Omental fat pad (tissue), 4 donors: ENCODE data around the gene MYZAP. TPM values are rescaled to one million over a fixed set of nuclear protein-coding genes. Genes with fewer than 3 reads are reported as not detected.
A peak's percentile ranks its signal among the peaks of the same experiment; 100 is the strongest.

Source experiments
- ATAC-seq: fragments of 150-250 bp; one replicate; pipeline ENCODE4 v1.9.1; 2016; ENCODE audit warnings: mild to moderate bottlenecking, moderate library complexity; ENCODE audit not compliant: low FRiP score
- DNase-seq: peaks from one replicate; pipeline ENCODE4 v3.0.0-alpha.2; 2019; ENCODE audit warnings: low spot score
- CTCF ChIP-seq, 3 donors: fragments of 450-650 bp; IDR thresholded peaks; one replicate each; pipeline ENCODE4 v1.5.1; 2016 to 2017; ENCODE audit warnings: antibody characterized with exemption in 3 of 3, mild to moderate bottlenecking in 3 of 3, moderate library complexity in 2 of 3
- total RNA-seq, 4 donors: library from RNA; depleted of rRNA; stranded (reverse); fragments of >200 nt; gene quantifications; one replicate each; pipeline ENCODE4 v1.1.0, GENCODE V29; 2016

Gene MYZAP
- total RNA-seq, 4 donors from 2014 or later, result 13.1 to 84.6 (median 20.2) TPM

- ATAC-seq, result no peak
- no peak for DNase-seq
- no peak for TF ChIP-seq CTCF (IDR thresholded peaks at IDR 0.05)
Observed at GRCh38 chr15:57676585-57676984, 84.9 kb downstream of the MYZAP start.

- ATAC-seq (no peak), DNase-seq (no peak)
- no peak for TF ChIP-seq CTCF (IDR thresholded peaks at IDR 0.05)
Observed at GRCh38 chr15:57677204-57677603, 85.5 kb downstream of the MYZAP start.

GRCh38 chr15:57680021-57680420 is 88.3 kb downstream of the MYZAP start:
- DNase-seq (no peak), ATAC-seq (peak; percentile 83)
- no peak for TF ChIP-seq CTCF (IDR thresholded peaks at IDR 0.05)

DNA sequence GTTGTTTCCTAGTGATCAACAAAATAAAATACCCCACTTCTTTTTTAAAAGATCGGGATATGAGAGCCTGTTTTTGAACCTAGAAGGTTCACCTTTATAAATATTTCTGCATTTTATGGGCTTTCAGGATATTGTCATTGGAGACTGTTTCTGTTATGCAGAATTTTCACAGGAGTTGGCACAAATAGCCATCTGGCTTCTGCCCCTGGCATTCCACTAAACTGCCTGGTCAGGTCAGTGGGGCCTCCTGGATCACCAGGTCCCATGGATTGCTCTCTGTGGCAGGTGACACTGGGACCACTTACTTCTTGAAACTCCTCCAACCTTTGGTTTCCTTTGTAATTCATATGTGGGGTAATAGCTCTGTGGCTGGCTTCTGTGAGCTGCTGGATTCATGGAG is 89.3 kb downstream of the MYZAP start:
- no peak for DNase-seq

DNA sequence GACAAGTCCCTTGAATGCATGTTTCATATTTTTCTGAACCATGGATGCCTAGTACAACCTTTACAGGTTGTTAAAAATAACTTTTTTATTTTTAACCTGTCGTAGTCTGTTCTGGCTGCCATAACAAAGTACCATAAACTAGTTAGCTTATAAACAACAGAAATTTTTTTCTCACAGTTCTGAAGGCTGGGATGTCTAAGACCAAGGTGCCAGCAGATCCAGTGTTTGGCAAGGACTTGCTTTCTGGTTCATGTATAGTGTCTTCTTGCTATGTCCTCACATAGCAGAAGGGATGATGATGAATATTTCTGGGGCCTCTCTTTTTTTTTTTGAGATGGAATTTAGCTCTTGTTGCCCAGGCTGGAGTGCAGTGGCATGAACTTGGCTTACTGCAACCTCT is 91.8 kb downstream of the MYZAP start:
- no peak for TF ChIP-seq CTCF (IDR thresholded peaks at IDR 0.05)
- no peak for DNase-seq
- ATAC-seq, result no peak

More for the DNA sequence above, 89.3 kb downstream of the MYZAP start:
- no peak for TF ChIP-seq CTCF (IDR thresholded peaks at IDR 0.05)
- ATAC-seq, result no peak

DNA sequence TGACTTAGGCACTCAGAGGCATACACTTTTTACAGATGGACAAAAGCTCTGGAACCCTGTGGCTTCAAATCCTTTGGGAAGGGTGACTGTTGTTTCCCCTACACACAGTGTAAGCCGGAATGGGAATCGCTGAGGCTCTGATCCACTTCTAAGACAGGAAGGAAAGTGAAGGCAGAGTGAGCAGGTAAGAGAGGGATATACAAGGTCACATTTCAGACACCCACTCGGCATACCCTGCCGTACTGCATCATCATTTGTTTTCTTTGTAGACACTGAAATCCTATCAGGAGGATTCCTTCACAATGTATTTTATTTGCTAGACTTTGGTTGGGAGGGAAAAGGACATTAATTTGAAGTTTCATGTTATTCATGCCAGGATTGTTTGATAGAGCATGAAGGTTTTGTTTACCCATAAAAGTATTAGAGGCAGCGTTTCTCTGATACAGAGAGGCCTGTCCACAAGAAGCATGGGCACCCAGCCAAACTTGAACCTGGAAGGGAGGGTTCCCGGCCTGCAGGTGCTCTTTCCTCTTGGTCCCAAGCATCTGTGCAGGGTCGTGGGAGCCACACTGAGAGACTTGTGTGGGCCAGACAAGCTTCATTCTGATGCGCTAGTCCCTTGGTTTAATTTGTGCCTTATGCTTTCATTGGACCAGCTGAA is 92.9 kb downstream of the MYZAP start:
- ATAC-seq (no peak), DNase-seq (no peak)
- no peak for TF ChIP-seq CTCF (IDR thresholded peaks at IDR 0.05)

- DNase-seq, result no peak
- no peak for ATAC-seq
- no peak for TF ChIP-seq CTCF (IDR thresholded peaks at IDR 0.05)
Observed at GRCh38 chr15:57685306-57686095, 93.8 kb downstream of the MYZAP start.
